C4-2B (cell line): ENCODE measurements around the gene SLC23A2.
"Not testable (repeated sequence)": the region's sequence is repeated elsewhere in the genome, so short reads cannot be mapped to it uniquely, and the experiment has no call there.

Experiments used
- H3K27ac ChIP-seq: fragments of 450-650 bp; 2 replicates; pipeline ENCODE4 v1.5.1; 2017
- CTCF ChIP-seq: fragments of 450-650 bp; conservative IDR thresholded peaks from 2 replicates; pipeline ENCODE4 v1.5.1; 2017; ENCODE audit warnings: mild to moderate bottlenecking
- ZFX ChIP-seq: fragments of 450-650 bp; IDR thresholded peaks from 2 replicates; pipeline ENCODE4 v1.6.1; 2017

The SLC23A2 gene

GRCh38 chr20:4924446-4924845, 76.9 kb downstream of the SLC23A2 start:
- no peak for TF ChIP-seq CTCF
- TF ChIP-seq ZFX: no peak
- no peak overlapping the region for H3K27ac ChIP-seq

GRCh38 chr20:4924032-4924431, 77.3 kb downstream of the SLC23A2 start:
- no peak overlapping the region for H3K27ac ChIP-seq
- TF ChIP-seq ZFX: no peak
- no peak for TF ChIP-seq CTCF

GRCh38 chr20:4922186-4922585, 79.1 kb downstream of the SLC23A2 start:
- no peak overlapping the region for H3K27ac ChIP-seq
- TF ChIP-seq ZFX: no peak
- no peak for TF ChIP-seq CTCF

- not testable (repeated sequence) for H3K27ac ChIP-seq
These were observed 80.0 kb downstream of the SLC23A2 start for GRCh38 chr20:4921271-4921670.

GRCh38 chr20:4920655-4921054, 80.7 kb downstream of the SLC23A2 start:
- no peak overlapping the region for H3K27ac ChIP-seq
- no peak for TF ChIP-seq CTCF
- no peak for TF ChIP-seq ZFX

- H3K27ac ChIP-seq: no peak overlapping the region
- TF ChIP-seq CTCF: no peak
- no peak for TF ChIP-seq ZFX
These were observed 81.2 kb downstream of the SLC23A2 start for GRCh38 chr20:4920131-4920530.

GRCh38 chr20:4919047-4919704, 82.1 kb downstream of the SLC23A2 start:
- TF ChIP-seq CTCF: no peak
- no peak for TF ChIP-seq ZFX

GRCh38 chr20:4918473-4918872, 82.8 kb downstream of the SLC23A2 start:
- TF ChIP-seq CTCF (no peak), ZFX (no peak)
- H3K27ac ChIP-seq: no peak overlapping the region

More at GRCh38 chr20:4919047-4919704, 82.1 kb downstream of the SLC23A2 start:
- H3K27ac ChIP-seq: no peak overlapping the region
